Activated T-cell treated with anti-CD3 and anti-CD28 coated beads, Interleukin-2, amount 50 U/mL, for 24 hours (primary cell): ENCODE data around the gene CPM.
"Not testable (repeated sequence)": the region's sequence is repeated elsewhere in the genome, so short reads cannot be mapped to it uniquely, and the experiment has no call there.

Experiments
- DNase-seq: peaks from one replicate; pipeline ENCODE4 v3.0.0-alpha.2; 2020
- H3K27ac Mint-ChIP-seq: 2 replicates; pipeline ENCODE4 v1.8.0; 2020; ENCODE audit warnings: mild to moderate bottlenecking, mixed read lengths
- H3K27me3 Mint-ChIP-seq: 2 replicates; pipeline ENCODE4 v1.8.0; 2020; ENCODE audit warnings: mixed read lengths
- H3K36me3 Mint-ChIP-seq: 2 replicates; pipeline ENCODE4 v1.8.0; 2020; ENCODE audit warnings: low read depth, mixed read lengths
- H3K4me1 Mint-ChIP-seq: 2 replicates; pipeline ENCODE4 v1.8.0; 2020; ENCODE audit warnings: low read depth, mixed read lengths
- H3K4me3 Mint-ChIP-seq: 2 replicates; pipeline ENCODE4 v1.8.0; 2020; ENCODE audit warnings: mild to moderate bottlenecking, moderate library complexity, mixed read lengths
- H3K9me3 Mint-ChIP-seq: 2 replicates; pipeline ENCODE4 v1.8.0; 2020; ENCODE audit warnings: mixed read lengths

Gene CPM

GRCh38 chr12:68832504-68832867 lies 100.5 kb downstream of the CPM start:
- DNase-seq, result no peak
- Mint-ChIP-seq H3K36me3 (peaks cover 87% of the 10 kb centered on the region), H3K9me3 (no peaks in the 10 kb centered on the region), H3K27ac (no peak overlapping the region), H3K4me3 (no peak overlapping the region), H3K4me1 (peaks cover 20% of the 10 kb centered on the region), H3K27me3 (no peaks in the 10 kb centered on the region)

GRCh38 chr12:68831751-68832503 lies 101.0 kb downstream of the CPM start:
- H3K4me1 Mint-ChIP-seq, result peaks cover 26% of the 10 kb centered on the region
- no peaks in the 10 kb centered on the region for H3K9me3 Mint-ChIP-seq
- no peak for DNase-seq
- peaks cover 87% of the 10 kb centered on the region for H3K36me3 Mint-ChIP-seq
- H3K27me3 Mint-ChIP-seq, result no peaks in the 10 kb centered on the region
- no peak overlapping the region for H3K27ac Mint-ChIP-seq
- H3K4me3 Mint-ChIP-seq, result no peak overlapping the region

GRCh38 chr12:68831272-68831671 lies 101.7 kb downstream of the CPM start:
- Mint-ChIP-seq H3K9me3 (no peaks in the 10 kb centered on the region), H3K4me3 (no peak overlapping the region), H3K27ac (no peak overlapping the region), H3K36me3 (peaks cover 86% of the 10 kb centered on the region), H3K4me1 (peaks cover 28% of the 10 kb centered on the region), H3K27me3 (no peaks in the 10 kb centered on the region)
- DNase-seq, result no peak

GRCh38 chr12:68828672-68829068 lies 104.3 kb downstream of the CPM start:
- DNase-seq, result no peak
- H3K36me3 Mint-ChIP-seq, result peaks cover 90% of the 10 kb centered on the region
- no peak overlapping the region for H3K4me3 Mint-ChIP-seq
- no peaks in the 10 kb centered on the region for H3K9me3 Mint-ChIP-seq
- no peaks in the 10 kb centered on the region for H3K27me3 Mint-ChIP-seq
- peaks cover 41% of the 10 kb centered on the region for H3K4me1 Mint-ChIP-seq
- peak overlapping the region; percentile 75 for H3K27ac Mint-ChIP-seq

- peaks cover 93% of the 10 kb centered on the region for H3K36me3 Mint-ChIP-seq
- no peaks in the 10 kb centered on the region for H3K27me3 Mint-ChIP-seq
- H3K27ac Mint-ChIP-seq, result peak overlapping the region; percentile 92
- H3K9me3 Mint-ChIP-seq, result no peaks in the 10 kb centered on the region
- peaks cover 46% of the 10 kb centered on the region for H3K4me1 Mint-ChIP-seq
- no peak overlapping the region for H3K4me3 Mint-ChIP-seq
- no peak for DNase-seq
Measured at GRCh38 chr12:68827895-68828671, 104.9 kb downstream of the CPM start.

GRCh38 chr12:68825569-68826217 lies 107.3 kb downstream of the CPM start:
- Mint-ChIP-seq H3K9me3 (no peaks in the 10 kb centered on the region), H3K27me3 (no peaks in the 10 kb centered on the region), H3K4me3 (no peak overlapping the region), H3K4me1 (peaks cover 55% of the 10 kb centered on the region), H3K27ac (peak overlapping the region; percentile 60), H3K36me3 (peaks cover 93% of the 10 kb centered on the region)
- DNase-seq, result no peak

GRCh38 chr12:68824597-68825250 lies 108.2 kb downstream of the CPM start:
- H3K4me3 Mint-ChIP-seq, result no peak overlapping the region
- no peak for DNase-seq
- H3K36me3 Mint-ChIP-seq, result peaks cover 93% of the 10 kb centered on the region
- H3K4me1 Mint-ChIP-seq, result peaks cover 53% of the 10 kb centered on the region
- H3K9me3 Mint-ChIP-seq, result no peaks in the 10 kb centered on the region
- no peaks in the 10 kb centered on the region for H3K27me3 Mint-ChIP-seq
- H3K27ac Mint-ChIP-seq, result peak overlapping the region; percentile 61

GRCh38 chr12:68824131-68824530 lies 108.8 kb downstream of the CPM start:
- H3K9me3 Mint-ChIP-seq, result no peaks in the 10 kb centered on the region
- peaks cover 55% of the 10 kb centered on the region for H3K4me1 Mint-ChIP-seq
- peak overlapping the region; percentile 61 for H3K27ac Mint-ChIP-seq
- no peak for DNase-seq
- H3K36me3 Mint-ChIP-seq, result peaks cover 93% of the 10 kb centered on the region
- no peaks in the 10 kb centered on the region for H3K27me3 Mint-ChIP-seq
- H3K4me3 Mint-ChIP-seq, result no peak overlapping the region

- Mint-ChIP-seq H3K4me1 (peaks cover 57% of the 10 kb centered on the region), H3K27me3 (no peaks in the 10 kb centered on the region), H3K4me3 (no peak overlapping the region), H3K36me3 (peaks cover 93% of the 10 kb centered on the region), H3K27ac (peak overlapping the region; percentile 32), H3K9me3 (no peaks in the 10 kb centered on the region)
- DNase-seq, result no peak
Measured at GRCh38 chr12:68823696-68824095, 109.3 kb downstream of the CPM start.

- Mint-ChIP-seq H3K36me3 (peaks cover 86% of the 10 kb centered on the region), H3K4me1 (peaks cover 52% of the 10 kb centered on the region), H3K4me3 (no peak overlapping the region), H3K9me3 (no peaks in the 10 kb centered on the region), H3K27me3 (no peaks in the 10 kb centered on the region), H3K27ac (peak overlapping the region; percentile 80)
- no peak for DNase-seq
Measured at GRCh38 chr12:68821357-68822188, 111.4 kb downstream of the CPM start.

- peaks cover 45% of the 10 kb centered on the region for H3K4me1 Mint-ChIP-seq
- not testable (repeated sequence) for DNase-seq, H3K4me3 Mint-ChIP-seq, H3K27me3 Mint-ChIP-seq, H3K9me3 Mint-ChIP-seq, H3K27ac Mint-ChIP-seq
- peaks cover 87% of the 10 kb centered on the region for H3K36me3 Mint-ChIP-seq
Measured at GRCh38 chr12:68819481-68819880, 113.5 kb downstream of the CPM start.

GRCh38 chr12:68815928-68816800 lies 116.8 kb downstream of the CPM start:
- Mint-ChIP-seq H3K4me1 (peaks cover 52% of the 10 kb centered on the region), H3K27me3 (no peaks in the 10 kb centered on the region), H3K36me3 (peaks cover 88% of the 10 kb centered on the region), H3K27ac (no peak overlapping the region), H3K9me3 (no peaks in the 10 kb centered on the region), H3K4me3 (no peak overlapping the region)
- no peak for DNase-seq

GRCh38 chr12:68815232-68815927 lies 117.6 kb downstream of the CPM start:
- Mint-ChIP-seq H3K9me3 (no peaks in the 10 kb centered on the region), H3K27me3 (no peaks in the 10 kb centered on the region), H3K4me3 (no peak overlapping the region), H3K27ac (peak overlapping the region; percentile 6), H3K36me3 (peaks cover 87% of the 10 kb centered on the region), H3K4me1 (peaks cover 52% of the 10 kb centered on the region)
- DNase-seq, result no peak
